Esophagus muscularis mucosa (tissue), 3 donors: ENCODE results near the gene ETV1.
"Not testable (repeated sequence)": the region's sequence is repeated elsewhere in the genome, so short reads cannot be mapped to it uniquely, and the experiment has no call there.

ENCODE experiments used
- POLR2A ChIP-seq: fragments of 450-650 bp; IDR thresholded peaks from one replicate; pipeline ENCODE4 v1.6.1; 2017; ENCODE audit warnings: antibody characterized with exemption, moderate library complexity, mild to moderate bottlenecking, low read depth
- POLR2AphosphoS5 ChIP-seq, 2 donors: sonication (generic); formaldehyde crosslinking; IDR thresholded peaks; one replicate each; pipeline ENCODE4 v1.6.1; 2017; ENCODE audit warnings: antibody characterized with exemption in 2 of 2
- TF ChIP-seq, protein P1 (sequence below), 3 experiments: fragments of 200-600 bp in 2 of 3; fragments of 450-650 bp in 1 of 3; sonication (generic) in 2 of 3; IDR thresholded peaks; one replicate each; pipeline ENCODE4 v1.5.1; 2017 to 2019; ENCODE audit warnings: antibody characterized with exemption in 3 of 3, mild to moderate bottlenecking in 2 of 3, moderate library complexity in 1 of 3

DNA sequence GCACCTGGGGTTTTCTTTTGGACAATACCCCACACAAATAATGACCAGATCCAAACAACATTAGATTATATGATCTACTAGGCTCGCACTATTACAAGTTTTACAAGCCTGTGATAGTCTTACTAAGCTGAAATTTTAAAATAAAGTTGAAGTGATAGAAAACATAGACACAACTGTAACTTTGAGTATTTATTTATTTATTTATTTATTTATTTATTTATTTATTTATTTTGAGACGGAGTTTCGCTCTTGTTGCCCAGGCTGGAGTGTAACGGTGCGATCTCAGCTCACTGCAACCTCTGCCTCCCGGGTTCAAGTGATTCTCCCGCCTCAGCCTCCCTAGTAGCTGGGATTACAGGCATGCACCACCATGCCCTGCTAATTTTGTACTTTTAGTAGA, 72.4 kb downstream of the ETV1 start:
- not testable (repeated sequence) for TF ChIP-seq POLR2AphosphoS5 (IDR thresholded peaks at IDR 0.05); POLR2A
- TF ChIP-seq, protein P1, sequence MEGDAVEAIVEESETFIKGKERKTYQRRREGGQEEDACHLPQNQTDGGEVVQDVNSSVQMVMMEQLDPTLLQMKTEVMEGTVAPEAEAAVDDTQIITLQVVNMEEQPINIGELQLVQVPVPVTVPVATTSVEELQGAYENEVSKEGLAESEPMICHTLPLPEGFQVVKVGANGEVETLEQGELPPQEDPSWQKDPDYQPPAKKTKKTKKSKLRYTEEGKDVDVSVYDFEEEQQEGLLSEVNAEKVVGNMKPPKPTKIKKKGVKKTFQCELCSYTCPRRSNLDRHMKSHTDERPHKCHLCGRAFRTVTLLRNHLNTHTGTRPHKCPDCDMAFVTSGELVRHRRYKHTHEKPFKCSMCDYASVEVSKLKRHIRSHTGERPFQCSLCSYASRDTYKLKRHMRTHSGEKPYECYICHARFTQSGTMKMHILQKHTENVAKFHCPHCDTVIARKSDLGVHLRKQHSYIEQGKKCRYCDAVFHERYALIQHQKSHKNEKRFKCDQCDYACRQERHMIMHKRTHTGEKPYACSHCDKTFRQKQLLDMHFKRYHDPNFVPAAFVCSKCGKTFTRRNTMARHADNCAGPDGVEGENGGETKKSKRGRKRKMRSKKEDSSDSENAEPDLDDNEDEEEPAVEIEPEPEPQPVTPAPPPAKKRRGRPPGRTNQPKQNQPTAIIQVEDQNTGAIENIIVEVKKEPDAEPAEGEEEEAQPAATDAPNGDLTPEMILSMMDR (IDR thresholded peaks at IDR 0.05), result not testable (repeated sequence)
